Colonic mucosa (tissue), 4 donors: Measurements from ENCODE around the gene ZMIZ1. TPM values are rescaled to one million over a fixed set of nuclear protein-coding genes. Genes with fewer than 3 reads are reported as not detected.

Source experiments
- DNase-seq: peaks from one replicate; pipeline ENCODE4 v3.0.0-alpha.2; 2020
- H3K27ac ChIP-seq: fragments of 200-600 bp; one replicate; pipeline ENCODE4 v1.8.0; 2021
- H3K27me3 ChIP-seq: fragments of 200-600 bp; one replicate; pipeline ENCODE4 v1.8.0; 2021
- H3K36me3 ChIP-seq: fragments of 200-600 bp; one replicate; pipeline ENCODE4 v1.8.0; 2021
- H3K4me1 ChIP-seq: fragments of 200-600 bp; one replicate; pipeline ENCODE4 v1.8.0; 2021; ENCODE audit warnings: mild to moderate bottlenecking
- H3K4me3 ChIP-seq: fragments of 200-600 bp; one replicate; pipeline ENCODE4 v1.8.0; 2021
- H3K9ac ChIP-seq, 2 donors: one replicate each; pipeline ENCODE4 v1.7.0; 2013; ENCODE audit warnings: control low read depth in 2 of 2, low read depth in 2 of 2, low read length in 2 of 2
- H3K9me3 ChIP-seq: fragments of 200-600 bp; one replicate; pipeline ENCODE4 v1.8.0; 2021
- CTCF ChIP-seq: fragments of 200-600 bp; IDR thresholded peaks from one replicate; pipeline ENCODE4 v1.8.0; 2022; ENCODE audit warnings: antibody characterized with exemption, mild to moderate bottlenecking
- intact Hi-C: fragments of 100-400 bp; cut with DNase I; formaldehyde crosslinking; loops from one replicate; pipeline ENCODE4 v1.14.1; 2022
- total RNA-seq, 2 donors: library from RNA; stranded (reverse); fragmentation: NEBNext Ultra II Directional in 1 of 2; extraction: Animal tissue kit (Norgen Biotek cat#: 25700) in 1 of 2; gene quantifications; one replicate each; pipeline ENCODE4 v1.2.1, GENCODE V29; 2021
- donor health status: healthy.
- donor health status: DM: no; HTN: no; CAD: no.
- donor health status: DM: no; HTN: no; CAD: no.

Gene ZMIZ1
- total RNA-seq, 2 donors from 2014 or later = 51.0 to 54.0 TPM

- Histone ChIP-seq H3K36me3 (no peaks in the 10 kb centered on the region), H3K27me3 (no peaks in the 10 kb centered on the region), H3K4me1 (peaks cover 8% of the 10 kb centered on the region), H3K9ac (no peak overlapping the region), H3K9me3 (no peaks in the 10 kb centered on the region), H3K4me3 (no peak overlapping the region), H3K27ac (no peak overlapping the region)
- intact Hi-C loops = no loop called here
- TF ChIP-seq CTCF = no peak
- no peak for DNase-seq
Measured at GRCh38 chr10:79238158-79238520, 169.4 kb downstream of the ZMIZ1 start.

GRCh38 chr10:79238606-79239005 is 169.8 kb downstream of the ZMIZ1 start:
- H3K4me1 ChIP-seq = peaks cover 8% of the 10 kb centered on the region
- no peaks in the 10 kb centered on the region for H3K36me3 ChIP-seq
- TF ChIP-seq CTCF = no peak
- H3K9ac ChIP-seq = no peak overlapping the region
- H3K9me3 ChIP-seq = no peaks in the 10 kb centered on the region
- peak overlapping the region; percentile 2 for H3K27ac ChIP-seq
- no peak overlapping the region for H3K4me3 ChIP-seq
- DNase-seq = no peak
- intact Hi-C loops = no loop called here
- no peaks in the 10 kb centered on the region for H3K27me3 ChIP-seq

GRCh38 chr10:79239275-79239779 is 170.6 kb downstream of the ZMIZ1 start:
- H3K9ac ChIP-seq = no peak overlapping the region
- DNase-seq = peak; percentile 51
- no peaks in the 10 kb centered on the region for H3K9me3 ChIP-seq
- H3K27ac ChIP-seq = peak overlapping the region; percentile 2
- TF ChIP-seq CTCF = no peak
- H3K27me3 ChIP-seq = no peaks in the 10 kb centered on the region
- H3K36me3 ChIP-seq = no peaks in the 10 kb centered on the region
- peaks cover 8% of the 10 kb centered on the region for H3K4me1 ChIP-seq
- intact Hi-C loops = no loop called here
- H3K4me3 ChIP-seq = no peak overlapping the region

- H3K36me3 ChIP-seq = no peaks in the 10 kb centered on the region
- no peaks in the 10 kb centered on the region for H3K9me3 ChIP-seq
- H3K4me1 ChIP-seq = peaks cover 8% of the 10 kb centered on the region
- no peak overlapping the region for H3K4me3 ChIP-seq
- no peak overlapping the region for H3K27ac ChIP-seq
- H3K27me3 ChIP-seq = no peaks in the 10 kb centered on the region
- TF ChIP-seq CTCF = no peak
- H3K9ac ChIP-seq = no peak overlapping the region
- DNase-seq = no peak
- intact Hi-C loops = no loop called here
Measured at GRCh38 chr10:79239924-79240581, 171.3 kb downstream of the ZMIZ1 start.

GRCh38 chr10:79241629-79241989 is 172.8 kb downstream of the ZMIZ1 start:
- Histone ChIP-seq H3K27ac (peak overlapping the region; percentile 66), H3K36me3 (no peaks in the 10 kb centered on the region), H3K4me3 (no peak overlapping the region), H3K4me1 (peaks cover 14% of the 10 kb centered on the region), H3K27me3 (no peaks in the 10 kb centered on the region), H3K9me3 (no peaks in the 10 kb centered on the region), H3K9ac (no peak overlapping the region)
- no peak for DNase-seq
- intact Hi-C loops = no loop called here
- no peak for TF ChIP-seq CTCF
